Left cardiac atrium (tissue), 4 donors: Measurements from ENCODE around the gene PGP. TPM values are rescaled to one million over a fixed set of nuclear protein-coding genes. Genes with fewer than 3 reads are reported as not detected.

ENCODE experiments used
- ATAC-seq, 2 donors: fragments of 200-7000 bp; cut with Tn5 transposase; one replicate each; pipeline ENCODE4 v1.9.1; 2020; ENCODE audit warnings: mild to moderate bottlenecking in 2 of 2, moderate library complexity in 2 of 2
- DNase-seq: peaks from one replicate; pipeline ENCODE4 v3.0.0-alpha.2; 2020
- intact Hi-C, 2 donors: fragments of 100-400 bp; cut with DNase I; formaldehyde crosslinking; loops; one replicate each; pipeline versions ENCODE4 v1.14.1 to v1.15.1; 2022 to 2023
- total RNA-seq, 2 donors: library from RNA; stranded (reverse); fragmentation: NEBNext Ultra II Directional; extraction: Animal tissue kit (Norgen Biotek cat#: 25700); gene quantifications; one replicate each; pipeline ENCODE4 v1.2.1, GENCODE V29; 2021
- donor health status: DM: no; HTN: yes; CAD: no.
- donor health status: DM: no; HTN: yes; CAD: no; lungs with severe emphysema.
- donor health status: DM: yes; HTN: yes; CAD: no.
- donor health status: Dilated cardiomyopathy.

The PGP gene
- total RNA-seq, 2 donors from 2014 or later: 21.1 to 24.6 TPM

DNA sequence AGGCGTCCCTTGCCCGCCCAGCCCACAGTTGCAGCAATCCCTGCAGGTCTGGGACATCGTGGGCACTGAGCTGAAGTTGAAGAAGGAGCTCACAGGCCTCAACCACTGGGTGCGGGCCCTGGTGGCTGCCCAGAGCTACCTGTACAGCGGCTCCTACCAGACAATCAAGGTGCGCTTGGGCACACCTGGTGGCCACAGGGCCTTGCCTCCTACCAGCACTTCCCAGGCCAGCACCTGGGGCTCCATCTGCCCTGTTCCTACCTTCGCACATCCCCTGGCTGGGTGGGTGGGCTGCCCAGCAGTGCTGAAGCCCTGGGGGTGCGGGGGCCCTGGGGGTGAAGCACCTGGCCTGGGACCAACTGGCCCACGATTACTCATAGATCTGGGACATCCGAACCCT is 39.2 kb downstream of the PGP start:
- DNase-seq (no peak), ATAC-seq (no peak)
- intact Hi-C loops: no loop called here

DNA sequence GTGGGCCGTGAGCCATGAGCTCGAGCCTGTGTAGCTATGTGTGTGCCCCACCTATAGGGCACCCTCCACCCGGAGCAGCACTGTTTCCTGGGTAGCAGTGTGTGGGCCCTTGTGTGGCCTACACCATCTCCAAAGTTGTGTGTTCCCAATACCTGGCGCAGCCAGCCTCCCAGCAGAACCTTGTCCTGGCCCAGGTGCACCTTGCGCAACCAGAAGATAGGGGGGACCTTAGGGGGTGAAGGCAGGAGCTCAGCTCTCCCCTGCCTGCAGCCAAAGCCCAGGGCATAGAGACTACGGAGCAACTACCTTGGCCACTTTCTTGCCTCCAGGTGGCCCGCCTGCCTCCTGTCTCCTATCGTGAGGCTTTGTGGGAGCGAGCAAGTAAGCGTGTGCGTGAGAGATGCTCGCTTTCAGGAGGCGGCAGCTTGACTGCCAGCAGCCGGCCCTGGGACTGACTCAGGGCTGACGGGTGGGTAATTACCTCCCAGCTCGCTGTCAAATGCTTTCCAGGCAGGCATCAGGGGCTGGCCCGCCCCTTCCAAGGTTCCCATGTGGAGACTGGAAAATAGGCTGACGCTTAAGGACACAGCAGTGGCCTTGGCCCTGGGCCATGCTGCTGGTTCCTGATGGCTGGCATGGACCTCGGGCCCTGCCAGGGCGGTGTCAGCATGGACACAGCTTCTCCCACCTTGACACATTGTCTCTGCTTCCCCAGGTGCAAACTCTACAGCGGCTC is 40.1 kb downstream of the PGP start:
- no peak for DNase-seq
- no peak for ATAC-seq
- intact Hi-C loops: no loop called here

DNA sequence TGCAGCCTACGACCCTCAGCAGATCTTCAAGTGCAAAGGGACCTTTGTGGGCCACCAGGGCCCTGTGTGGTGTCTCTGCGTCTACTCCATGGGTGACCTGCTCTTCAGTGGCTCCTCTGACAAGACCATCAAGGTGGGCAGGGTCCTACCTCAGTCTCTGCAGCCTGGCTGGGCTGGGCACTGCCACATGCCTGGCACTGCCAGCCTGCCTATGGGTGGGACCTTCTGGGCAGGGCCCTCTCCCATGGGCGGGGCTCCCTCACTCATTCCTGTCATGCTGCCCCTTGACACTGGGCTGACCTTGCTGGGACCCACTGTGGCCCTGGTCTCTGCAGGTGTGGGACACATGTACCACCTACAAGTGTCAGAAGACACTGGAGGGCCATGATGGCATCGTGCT is 40.7 kb downstream of the PGP start:
- intact Hi-C loops: no loop called here
- no peak for ATAC-seq
- no peak for DNase-seq

DNA sequence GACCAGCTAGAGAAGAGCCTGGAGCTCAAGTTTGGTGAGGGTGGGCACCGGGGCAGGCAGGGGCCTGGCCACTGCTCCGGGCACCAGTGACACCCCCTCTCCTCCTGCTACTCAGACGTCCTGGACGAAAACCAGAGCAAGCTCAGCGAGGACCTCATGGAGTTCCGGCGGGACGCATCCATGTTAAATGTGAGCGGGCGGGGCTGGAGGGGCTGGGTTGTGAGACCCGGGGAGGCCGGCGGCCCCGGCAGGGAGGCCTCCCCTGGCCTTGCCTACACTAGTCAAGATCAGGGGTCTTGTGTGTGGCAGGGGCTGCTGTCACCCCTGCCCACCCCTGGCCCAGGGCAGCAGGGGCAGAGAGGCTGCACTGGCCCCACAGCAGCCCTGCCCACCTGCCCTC is 41.3 kb downstream of the PGP start:
- no peak for DNase-seq
- intact Hi-C loops: no loop called here
- no peak for ATAC-seq

DNA sequence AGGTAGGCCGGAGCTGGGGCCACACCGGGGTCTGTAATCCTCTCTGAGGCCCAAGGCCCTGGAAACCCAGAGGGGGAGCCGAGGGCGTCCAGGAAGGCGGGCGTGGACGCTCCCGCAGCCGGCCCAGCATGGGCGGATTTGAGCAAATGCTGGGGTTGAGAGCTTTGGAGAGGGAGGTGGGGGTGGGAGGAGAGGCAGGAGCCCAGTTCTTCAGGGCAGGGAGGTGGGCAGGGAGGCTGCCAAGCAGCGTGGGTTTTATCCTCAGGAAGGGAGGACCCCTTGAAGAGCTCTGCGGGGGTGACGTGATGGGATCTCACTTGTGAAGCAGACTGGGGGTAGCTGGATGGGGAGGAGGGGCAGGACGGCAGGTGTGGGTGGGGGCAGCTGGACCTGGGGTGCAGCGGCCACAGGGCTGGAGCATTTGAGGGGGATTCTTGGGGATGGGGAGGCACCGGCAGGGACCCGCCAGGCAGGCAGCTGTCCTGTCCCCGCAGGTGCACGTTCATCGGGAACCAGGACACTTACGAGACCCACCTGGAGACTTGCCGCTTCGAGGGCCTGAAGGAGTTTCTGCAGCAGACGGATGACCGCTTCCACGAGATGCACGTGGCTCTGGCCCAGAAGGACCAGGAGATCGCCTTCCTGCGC is 41.8 kb downstream of the PGP start:
- intact Hi-C loops: no loop called here
- ATAC-seq (no peak), DNase-seq (no peak)

DNA sequence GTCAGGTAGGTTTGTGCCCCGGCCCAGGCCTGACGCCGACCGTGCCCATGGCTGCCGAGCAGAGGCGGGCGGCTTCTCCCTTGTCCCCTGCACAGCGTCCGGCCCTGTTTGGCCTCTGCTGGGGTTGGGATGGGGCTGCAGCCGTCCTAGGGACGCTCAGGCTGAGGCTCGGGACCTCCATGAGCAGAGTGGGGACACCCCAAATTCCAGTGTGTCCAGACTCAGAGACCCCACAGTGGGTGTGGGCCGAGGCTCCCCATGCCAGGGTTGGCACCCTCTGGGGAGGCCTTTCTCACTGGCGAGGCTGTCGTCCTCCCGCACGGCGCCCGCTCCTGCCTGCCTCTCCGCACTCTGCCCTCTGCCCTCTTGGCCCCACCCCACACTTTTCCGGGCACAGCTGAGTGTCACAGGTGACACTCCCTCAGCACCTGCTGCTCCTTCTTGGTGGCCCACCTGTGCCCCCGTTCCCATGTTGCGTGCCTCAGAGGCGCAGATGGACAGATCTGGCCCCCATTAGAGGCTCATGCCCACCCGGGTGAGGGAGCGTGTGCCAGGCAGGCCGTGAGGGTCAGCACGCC is 43.0 kb downstream of the PGP start:
- DNase-seq (no peak), ATAC-seq (no peak)
- intact Hi-C loops: no loop called here

DNA sequence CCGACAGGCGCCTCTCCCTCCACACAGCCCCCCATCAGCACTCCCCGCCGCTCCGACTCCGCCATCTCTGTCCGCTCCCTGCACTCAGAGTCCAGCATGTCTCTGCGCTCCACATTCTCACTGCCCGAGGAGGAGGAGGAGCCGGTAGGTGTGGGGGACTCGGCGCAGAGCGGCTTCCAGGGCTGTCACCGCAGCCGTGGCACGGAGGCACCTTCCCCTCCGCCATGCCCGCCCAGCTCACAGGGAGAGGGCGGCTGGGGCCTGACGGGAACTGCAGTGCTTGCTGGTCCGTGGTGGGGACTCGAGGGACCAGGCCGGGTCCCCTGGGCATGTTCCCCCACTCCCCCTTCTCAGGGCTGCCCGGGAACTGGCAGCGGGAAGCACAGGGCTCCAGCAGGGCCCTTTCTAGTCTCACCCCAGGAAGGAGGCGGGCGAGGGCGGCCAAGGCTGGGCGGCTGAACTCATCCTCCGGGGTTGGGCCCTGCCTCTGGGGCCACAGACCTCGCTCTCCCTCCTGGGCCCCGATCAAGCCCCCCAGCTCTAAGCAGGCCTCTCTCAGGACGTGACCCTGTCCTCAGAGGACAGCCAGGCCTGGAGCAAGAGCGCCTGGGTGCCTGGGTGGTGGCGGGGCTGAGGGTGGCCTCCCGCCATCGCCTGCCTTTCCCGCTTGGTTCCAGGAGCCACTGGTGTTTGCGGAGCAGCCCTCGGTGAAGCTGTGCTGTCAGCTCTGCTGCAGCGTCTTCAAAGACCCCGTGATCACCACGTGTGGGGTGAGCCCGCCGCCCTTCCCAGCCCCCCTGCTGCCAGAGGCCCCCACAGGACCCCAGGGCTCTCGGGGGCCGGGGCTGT is 43.8 kb downstream of the PGP start:
- ATAC-seq: no peak
- intact Hi-C loops: no loop called here

DNA sequence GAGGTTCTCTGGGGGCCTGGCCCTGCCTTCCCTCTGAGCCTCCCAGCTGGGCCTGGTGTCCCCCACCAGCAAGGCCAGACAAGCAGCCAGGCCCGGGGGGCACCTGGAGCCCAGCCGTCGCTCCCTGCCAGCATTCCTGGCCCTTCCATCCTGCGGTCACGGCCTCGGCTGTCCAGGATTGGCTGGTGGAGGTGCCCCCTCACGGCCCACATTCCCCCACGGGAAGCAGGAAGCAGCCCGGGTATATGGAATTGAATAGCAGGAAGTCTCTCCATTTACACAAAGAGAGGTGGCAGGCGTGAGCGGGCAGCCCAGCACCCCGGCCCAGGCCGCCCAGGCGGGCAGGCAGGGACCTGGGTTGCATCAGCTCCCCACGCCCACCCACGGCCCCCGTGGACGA is 44.6 kb downstream of the PGP start:
- ATAC-seq (peak; percentile 6 to 58), DNase-seq (no peak)
- intact Hi-C loops: no loop called here

More for the DNA sequence above, 43.8 kb downstream of the PGP start:
- DNase-seq: no peak

DNA sequence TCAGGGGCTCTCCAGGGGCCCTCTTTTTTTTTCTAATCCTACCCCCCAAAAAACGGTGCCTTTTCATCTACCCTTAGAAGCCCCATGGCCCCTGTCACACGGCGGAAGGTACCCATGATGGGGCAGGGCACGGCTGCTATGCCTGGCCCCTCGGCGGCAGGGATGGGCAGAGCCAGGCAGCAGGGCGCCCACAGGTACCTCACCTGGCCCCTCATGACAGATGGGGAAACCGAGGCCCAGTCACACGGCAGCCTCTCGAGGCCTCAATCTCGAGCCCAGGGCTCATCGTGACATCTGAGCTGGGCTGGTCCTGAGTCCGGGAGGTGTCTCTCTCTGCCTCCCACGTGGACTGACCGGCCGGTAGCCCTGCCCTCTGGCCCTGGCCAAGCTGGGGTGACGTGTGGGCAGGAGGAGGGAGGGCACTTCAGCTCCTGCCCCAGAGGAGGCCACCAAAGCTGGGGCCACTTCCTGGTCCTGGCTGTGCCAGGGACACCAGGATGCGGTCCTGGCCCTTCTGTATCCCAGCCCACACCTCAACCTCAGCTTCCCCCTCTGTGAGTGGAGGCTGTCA is 47.5 kb downstream of the PGP start:
- no peak for DNase-seq
- ATAC-seq: no peak
- intact Hi-C loops: no loop called here

DNA sequence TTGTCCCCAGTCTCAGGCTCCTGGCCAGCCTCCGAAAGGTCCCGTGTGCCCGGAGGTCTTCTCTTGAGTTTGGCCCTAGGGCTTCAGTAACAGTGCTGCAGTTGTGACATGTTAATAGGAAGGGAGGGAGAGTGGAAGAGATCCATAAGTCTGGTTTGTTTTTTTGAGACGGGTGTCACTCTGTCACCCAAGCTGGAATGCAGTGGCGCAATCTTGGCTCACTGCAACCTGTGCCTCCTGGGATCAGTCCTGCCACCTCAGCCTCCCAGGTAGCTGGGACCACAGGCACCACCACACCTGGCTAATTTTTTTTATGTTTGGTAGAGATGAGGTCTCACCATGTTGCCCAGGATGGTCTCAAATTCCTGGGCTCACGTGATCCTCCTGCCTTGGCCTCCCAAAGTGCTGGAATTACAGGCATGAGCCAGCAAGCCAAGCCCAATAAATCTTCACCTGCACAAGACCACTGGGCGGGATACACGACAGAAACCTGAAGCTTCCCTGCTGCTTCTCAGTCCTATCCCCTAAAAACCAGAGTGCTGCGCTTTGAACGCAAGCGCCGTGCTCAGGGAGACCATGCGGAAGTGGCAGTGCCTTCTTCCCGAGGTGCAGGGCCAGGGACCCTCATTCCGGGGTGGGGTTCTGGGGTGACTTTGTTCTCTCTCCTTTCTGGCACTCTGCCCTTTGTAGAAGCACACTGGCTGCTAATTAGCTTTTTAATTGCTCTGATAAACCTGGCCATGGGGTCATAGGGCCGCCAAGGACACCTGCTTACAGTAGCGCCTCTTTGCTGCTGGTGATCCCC is 48.2 kb downstream of the PGP start:
- DNase-seq (no peak), ATAC-seq (no peak)
- intact Hi-C loops: no loop called here

DNA sequence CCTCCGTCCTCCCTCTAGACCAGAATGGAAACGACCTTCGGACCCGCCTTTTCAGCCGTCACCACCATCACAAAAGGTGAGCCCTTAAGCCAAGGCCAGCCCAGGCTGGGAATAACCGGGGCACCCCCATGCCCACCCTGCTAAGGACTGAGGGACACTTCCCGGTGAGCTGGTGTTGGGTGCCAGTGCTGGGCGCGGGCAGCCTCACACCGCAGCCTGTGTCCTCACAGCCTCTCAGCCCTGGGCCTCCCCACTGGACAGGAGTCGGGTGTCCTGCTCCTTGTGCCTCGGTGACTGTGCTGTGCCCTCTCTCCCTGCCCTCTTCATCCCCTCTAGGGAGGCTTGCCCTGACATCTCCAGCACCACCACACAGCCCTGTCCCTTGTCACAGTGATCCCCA is 48.8 kb downstream of the PGP start:
- DNase-seq (no peak), ATAC-seq (no peak)
- intact Hi-C loops: no loop called here

DNA sequence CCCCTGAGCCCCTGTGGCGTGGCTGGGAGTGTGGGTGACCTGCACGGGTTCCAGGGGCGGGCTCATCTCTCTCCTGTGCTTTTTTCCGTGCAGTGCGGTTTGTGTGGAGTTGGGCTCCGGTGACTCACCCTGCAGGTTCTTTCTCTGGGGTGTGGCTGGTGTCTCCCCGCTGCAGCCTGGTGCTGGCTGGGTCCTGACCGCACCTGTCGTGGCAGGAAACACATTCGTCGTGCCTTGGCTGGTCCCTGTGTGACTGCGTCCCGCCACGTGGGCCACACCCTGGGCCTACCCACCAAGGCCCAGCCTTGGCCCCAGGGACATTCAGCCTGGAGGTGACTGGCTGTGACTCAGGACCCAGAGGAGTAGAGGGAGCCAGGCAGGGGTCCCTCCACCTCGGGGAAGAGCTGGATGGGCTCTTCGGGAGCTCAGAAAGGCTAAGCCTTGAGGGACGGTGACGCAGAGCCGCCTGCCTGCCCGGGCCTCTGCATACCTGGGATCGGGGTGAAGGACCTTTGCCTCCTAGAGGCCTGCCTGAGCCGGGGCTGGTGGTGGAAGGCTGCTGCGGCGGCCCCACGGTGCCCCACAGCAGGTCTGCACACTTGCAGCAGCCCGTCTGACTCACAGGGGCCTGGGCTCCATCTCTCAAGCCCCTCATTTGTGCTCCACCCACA is 51.3 kb downstream of the PGP start:
- DNase-seq (no peak), ATAC-seq (no peak)
- intact Hi-C loops: no loop called here

DNA sequence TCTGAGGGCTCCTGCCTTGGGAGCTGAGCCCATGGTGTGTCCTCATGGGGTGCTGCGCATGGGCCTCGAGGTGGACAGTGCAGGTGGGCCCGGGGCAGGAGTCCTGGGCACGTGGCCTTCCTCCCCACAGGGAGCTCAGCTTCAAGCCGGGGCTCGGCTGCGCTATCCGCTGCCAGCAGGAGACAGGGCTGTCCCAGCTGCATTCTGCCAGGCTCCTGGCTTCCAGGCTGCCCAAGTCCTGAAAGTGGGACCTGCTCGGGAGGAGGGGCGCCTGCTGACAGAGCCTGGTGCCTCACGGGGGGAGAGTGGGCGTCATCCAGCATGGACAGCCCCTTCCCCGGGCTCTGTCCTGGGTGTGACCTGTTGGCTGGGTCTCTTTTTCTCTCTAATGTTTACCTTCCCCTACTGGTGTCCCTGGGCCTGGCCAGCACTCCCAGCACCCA is 51.9 kb downstream of the PGP start:
- ATAC-seq (no peak), DNase-seq (no peak)
- intact Hi-C loops: no loop called here

DNA sequence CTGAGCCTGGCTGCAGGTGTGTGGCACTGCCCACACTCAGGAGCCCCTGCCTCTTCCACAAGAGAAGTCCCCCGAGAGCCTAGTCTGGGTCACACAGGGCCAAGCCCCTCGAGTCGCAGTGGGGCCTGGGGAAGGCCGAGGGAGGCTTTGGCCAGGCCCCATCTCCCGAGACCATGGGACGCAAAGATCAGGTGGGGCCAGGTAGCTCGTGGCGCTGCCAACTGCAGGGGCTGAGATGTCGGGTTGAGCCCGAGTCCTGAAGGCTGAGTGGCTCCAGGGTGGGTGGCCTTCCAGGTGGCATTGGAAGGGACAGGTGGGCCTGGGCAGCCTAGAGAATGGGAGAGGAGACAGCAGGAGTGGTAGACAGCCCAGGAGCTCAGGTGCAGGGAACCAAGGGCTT is 52.7 kb downstream of the PGP start:
- intact Hi-C loops: no loop called here
- no peak for DNase-seq
- no peak for ATAC-seq
